Glutamatergic neuron (in vitro differentiated cells): ENCODE results near the gene DNAJC6. TPM values are rescaled to one million over a fixed set of nuclear protein-coding genes. Genes with fewer than 3 reads are reported as not detected.

Source experiments
- DNase-seq: peaks from one replicate; pipeline ENCODE4 v3.0.0; 2022
- H3K27ac Mint-ChIP-seq: one replicate; pipeline ENCODE4 v1.8.0; 2020; ENCODE audit warnings: mild to moderate bottlenecking, mixed read lengths, inconsistent platforms; ENCODE audit not compliant: unreplicated experiment
- H3K27me3 Mint-ChIP-seq: one replicate; pipeline ENCODE4 v1.8.0; 2020; ENCODE audit warnings: mild to moderate bottlenecking, moderate library complexity, mixed read lengths, inconsistent platforms; ENCODE audit not compliant: unreplicated experiment
- H3K36me3 Mint-ChIP-seq: one replicate; pipeline ENCODE4 v1.8.0; 2020; ENCODE audit warnings: mild to moderate bottlenecking, mixed read lengths, inconsistent platforms; ENCODE audit not compliant: unreplicated experiment
- H3K4me1 Mint-ChIP-seq: one replicate; pipeline ENCODE4 v1.8.0; 2020; ENCODE audit warnings: mild to moderate bottlenecking, low read depth, mixed read lengths, inconsistent platforms; ENCODE audit not compliant: unreplicated experiment
- H3K4me3 Mint-ChIP-seq: one replicate; pipeline ENCODE4 v1.8.0; 2020; ENCODE audit warnings: mild to moderate bottlenecking, mixed read lengths, inconsistent platforms; ENCODE audit not compliant: unreplicated experiment
- H3K9me3 Mint-ChIP-seq: one replicate; pipeline ENCODE4 v1.8.0; 2020; ENCODE audit warnings: mild to moderate bottlenecking, moderate library complexity, mixed read lengths, inconsistent platforms; ENCODE audit not compliant: unreplicated experiment
- total RNA-seq: library from RNA; stranded (reverse); fragmentation: NEBNext Ultra II Directional; extraction: Animal tissue kit (Norgen Biotek cat#: 25700); gene quantifications from one replicate; pipeline ENCODE4 v1.2.1, GENCODE V29; 2021; ENCODE audit not compliant: unreplicated experiment
- TF ChIP-seq, protein P1 (sequence below): fragments of 200-600 bp; sonication (generic); IDR thresholded peaks from one replicate; pipeline ENCODE4 v1.5.0; 2021; ENCODE audit not compliant: partially characterized antibody, unreplicated experiment

The DNAJC6 gene
- total RNA-seq, 1 donor from 2014 or later: 54.6 TPM

DNA sequence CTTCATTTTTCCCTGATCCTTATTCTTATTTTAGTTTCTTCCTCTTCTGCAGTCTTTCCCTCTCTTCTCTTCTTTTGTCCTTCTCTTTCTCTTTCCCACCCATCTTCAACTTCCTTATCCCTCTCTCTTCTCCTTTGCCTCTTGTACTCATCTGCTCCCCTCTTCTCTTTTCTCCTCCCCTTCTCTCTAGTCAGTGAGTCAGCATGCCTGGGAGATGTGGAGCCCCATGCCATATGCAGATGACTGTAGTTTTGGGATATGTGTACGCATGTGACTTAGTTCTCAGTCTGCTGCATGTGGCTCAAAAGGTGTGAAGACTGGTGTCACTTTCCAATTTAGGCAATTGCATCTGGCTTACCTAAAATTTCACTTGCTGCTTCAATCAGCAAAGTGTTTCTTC is 10.4 kb downstream of the DNAJC6 start:
- H3K36me3 Mint-ChIP-seq: peaks cover 10% of the 10 kb centered on the region
- peaks cover 6% of the 10 kb centered on the region for H3K27me3 Mint-ChIP-seq
- TF ChIP-seq, protein P1, sequence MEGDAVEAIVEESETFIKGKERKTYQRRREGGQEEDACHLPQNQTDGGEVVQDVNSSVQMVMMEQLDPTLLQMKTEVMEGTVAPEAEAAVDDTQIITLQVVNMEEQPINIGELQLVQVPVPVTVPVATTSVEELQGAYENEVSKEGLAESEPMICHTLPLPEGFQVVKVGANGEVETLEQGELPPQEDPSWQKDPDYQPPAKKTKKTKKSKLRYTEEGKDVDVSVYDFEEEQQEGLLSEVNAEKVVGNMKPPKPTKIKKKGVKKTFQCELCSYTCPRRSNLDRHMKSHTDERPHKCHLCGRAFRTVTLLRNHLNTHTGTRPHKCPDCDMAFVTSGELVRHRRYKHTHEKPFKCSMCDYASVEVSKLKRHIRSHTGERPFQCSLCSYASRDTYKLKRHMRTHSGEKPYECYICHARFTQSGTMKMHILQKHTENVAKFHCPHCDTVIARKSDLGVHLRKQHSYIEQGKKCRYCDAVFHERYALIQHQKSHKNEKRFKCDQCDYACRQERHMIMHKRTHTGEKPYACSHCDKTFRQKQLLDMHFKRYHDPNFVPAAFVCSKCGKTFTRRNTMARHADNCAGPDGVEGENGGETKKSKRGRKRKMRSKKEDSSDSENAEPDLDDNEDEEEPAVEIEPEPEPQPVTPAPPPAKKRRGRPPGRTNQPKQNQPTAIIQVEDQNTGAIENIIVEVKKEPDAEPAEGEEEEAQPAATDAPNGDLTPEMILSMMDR: no peak
- H3K27ac Mint-ChIP-seq: peak overlapping the region; percentile 19
- DNase-seq: no peak
- H3K4me3 Mint-ChIP-seq: no peak overlapping the region
- H3K9me3 Mint-ChIP-seq: peaks cover 2% of the 10 kb centered on the region
- peaks cover 33% of the 10 kb centered on the region for H3K4me1 Mint-ChIP-seq

GRCh38 chr1:65321879-65322278 is 12.5 kb downstream of the DNAJC6 start:
- Mint-ChIP-seq H3K9me3 (peaks cover 2% of the 10 kb centered on the region), H3K4me1 (peaks cover 26% of the 10 kb centered on the region), H3K27me3 (peaks cover 6% of the 10 kb centered on the region), H3K4me3 (no peak overlapping the region), H3K27ac (no peak overlapping the region), H3K36me3 (peaks cover 10% of the 10 kb centered on the region)
- TF ChIP-seq, protein P1: no peak
- no peak for DNase-seq

DNA sequence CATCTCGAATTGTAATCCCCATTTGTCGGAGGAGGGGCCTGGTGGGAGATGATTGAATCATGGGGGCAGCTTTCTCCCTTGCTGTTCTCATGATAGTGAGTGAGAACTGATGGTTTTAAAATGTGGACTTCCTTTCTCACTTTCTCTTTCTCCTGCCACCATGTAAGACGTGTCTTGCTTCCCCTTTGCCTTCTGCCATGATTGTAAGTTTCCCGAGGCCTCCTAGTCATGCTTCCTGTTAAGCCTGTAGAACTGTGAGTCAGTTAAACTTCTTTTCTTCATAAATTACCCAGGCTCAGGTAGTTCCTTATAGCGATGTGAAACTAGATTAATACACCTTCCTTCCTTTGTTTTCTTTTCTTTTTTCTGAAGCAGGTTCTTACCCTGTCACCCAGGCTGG is 13.9 kb downstream of the DNAJC6 start:
- H3K9me3 Mint-ChIP-seq: no peaks in the 10 kb centered on the region
- no peak overlapping the region for H3K4me3 Mint-ChIP-seq
- H3K36me3 Mint-ChIP-seq: peaks cover 10% of the 10 kb centered on the region
- H3K27me3 Mint-ChIP-seq: peaks cover 6% of the 10 kb centered on the region
- DNase-seq: no peak
- H3K4me1 Mint-ChIP-seq: peaks cover 16% of the 10 kb centered on the region
- TF ChIP-seq, protein P1: no peak
- H3K27ac Mint-ChIP-seq: no peak overlapping the region

- no peak overlapping the region for H3K27ac Mint-ChIP-seq
- no peaks in the 10 kb centered on the region for H3K36me3 Mint-ChIP-seq
- DNase-seq: no peak
- H3K9me3 Mint-ChIP-seq: peaks cover 2% of the 10 kb centered on the region
- peaks cover 2% of the 10 kb centered on the region for H3K4me1 Mint-ChIP-seq
- H3K27me3 Mint-ChIP-seq: no peaks in the 10 kb centered on the region
- no peak overlapping the region for H3K4me3 Mint-ChIP-seq
- TF ChIP-seq, protein P1: no peak
Observed at GRCh38 chr1:65330021-65330420, 20.7 kb downstream of the DNAJC6 start.

DNA sequence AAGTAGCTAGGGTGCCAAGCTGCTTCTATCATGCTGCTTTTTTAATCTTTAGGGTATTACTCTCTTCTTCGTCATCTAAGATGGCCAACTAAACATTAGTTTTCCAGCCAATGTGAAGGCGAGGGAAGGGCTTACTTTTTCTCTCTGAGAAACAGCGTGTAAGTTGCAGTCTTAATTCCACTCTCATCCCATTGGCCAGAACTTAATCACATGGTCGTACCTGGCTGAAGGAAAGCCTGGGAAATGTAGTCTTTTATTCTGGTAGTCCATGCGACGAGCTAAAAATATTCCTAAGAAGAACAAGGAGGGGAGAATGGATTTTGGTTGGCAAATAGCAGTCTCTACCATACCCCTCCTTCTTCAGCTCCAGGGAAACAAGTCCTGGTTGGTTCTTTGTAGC is 21.5 kb downstream of the DNAJC6 start:
- no peak overlapping the region for H3K4me3 Mint-ChIP-seq
- H3K4me1 Mint-ChIP-seq: peaks cover 2% of the 10 kb centered on the region
- H3K36me3 Mint-ChIP-seq: peaks cover 6% of the 10 kb centered on the region
- TF ChIP-seq, protein P1: no peak
- peaks cover 2% of the 10 kb centered on the region for H3K9me3 Mint-ChIP-seq
- no peak overlapping the region for H3K27ac Mint-ChIP-seq
- no peaks in the 10 kb centered on the region for H3K27me3 Mint-ChIP-seq
- no peak for DNase-seq
